HEK293 (cell line): ENCODE data around the gene TDRD3.

ENCODE experiments used
- CTCF ChIA-PET: fragments of 350-600 bp; formaldehyde crosslinking; extraction: SDS; loops from one replicate; lab custom pipeline; 2021; ENCODE audit warnings: antibody characterized with exemption; lab: Yijun Ruan, JAX
- POLR2A ChIA-PET: fragments of 300-600 bp; formaldehyde crosslinking; extraction: SDS; loops from one replicate; lab custom pipeline; 2020; ENCODE audit warnings: antibody characterized with exemption, inconsistent platforms; lab: Yijun Ruan, JAX
- H3K27ac ChIP-seq: fragments of 200-500 bp; sonication (Bioruptor generic); 2 replicates; pipeline ENCODE4 v1.5.1; 2014; ENCODE audit warnings: low read depth, low read length, control low read depth, inconsistent platforms; ENCODE audit errors: extremely low read depth
- H3K36me3 ChIP-seq, 2 experiments: fragments of 200-500 bp in 1 of 2; sonication (Bioruptor generic) in 1 of 2; 1 replicate in 1 of 2; 2 replicates in 1 of 2; pipeline ENCODE4 v1.5.1; 2014 to 2017; ENCODE audit warnings: inconsistent platforms in 2 of 2, low read length in 2 of 2; ENCODE audit not compliant: control insufficient read depth in 2 of 2, insufficient read depth in 1 of 2
- H3K4me1 ChIP-seq: fragments of 200-500 bp; sonication (Bioruptor generic); 2 replicates; pipeline ENCODE4 v1.5.1; 2014; ENCODE audit warnings: mild to moderate bottlenecking, low read length, inconsistent platforms; ENCODE audit not compliant: control insufficient read depth, insufficient read depth
- H3K4me3 ChIP-seq: 2 replicates; pipeline ENCODE4 v1.5.1; 2011; ENCODE audit warnings: low read depth, mild to moderate bottlenecking, control low read depth, low read length, moderate library complexity
- H3K9me3 ChIP-seq: fragments of 200-500 bp; sonication (Bioruptor generic); 2 replicates; pipeline ENCODE4 v1.5.1; 2014; ENCODE audit warnings: low read depth, low read length, inconsistent platforms; ENCODE audit not compliant: control insufficient read depth, insufficient read depth
- BCL6B ChIP-seq: fragments of 450-650 bp; formaldehyde crosslinking; IDR thresholded peaks from 2 replicates; pipeline ENCODE4 v1.5.1; 2017; ENCODE audit warnings: missing biosample characterization, missing genetic modification characterization
- INSM2 ChIP-seq: fragments of 450-650 bp; formaldehyde crosslinking; IDR thresholded peaks from 2 replicates; pipeline ENCODE4 v1.5.1; 2016; ENCODE audit warnings: missing biosample characterization, missing genetic modification characterization
- KLF7 ChIP-seq: fragments of 450-650 bp; formaldehyde crosslinking; IDR thresholded peaks from 2 replicates; pipeline ENCODE4 v1.5.1; 2016; ENCODE audit warnings: missing biosample characterization, missing genetic modification characterization, borderline replicate concordance
- OSR2 ChIP-seq: fragments of 450-650 bp; formaldehyde crosslinking; IDR thresholded peaks from 2 replicates; pipeline ENCODE4 v1.5.1; 2016; ENCODE audit warnings: missing biosample characterization, missing genetic modification characterization
- PRDM1 ChIP-seq: fragments of 450-650 bp; formaldehyde crosslinking; IDR thresholded peaks from 2 replicates; pipeline ENCODE4; 2016; ENCODE audit warnings: missing biosample characterization, missing genetic modification characterization
- PRDM4 ChIP-seq: fragments of 450-650 bp; formaldehyde crosslinking; IDR thresholded peaks from 2 replicates; pipeline ENCODE4 v1.5.1; 2017; ENCODE audit warnings: missing biosample characterization, missing genetic modification characterization
- PRDM6 ChIP-seq: fragments of 450-650 bp; formaldehyde crosslinking; IDR thresholded peaks from 2 replicates; pipeline ENCODE4 v1.5.1; 2017; ENCODE audit warnings: missing biosample characterization, missing genetic modification characterization
- SP3 ChIP-seq: fragments of 450-650 bp; formaldehyde crosslinking; IDR thresholded peaks from 2 replicates; pipeline ENCODE4 v1.5.1; 2016; ENCODE audit warnings: missing biosample characterization, missing genetic modification characterization
- ZBTB17 ChIP-seq: fragments of 450-650 bp; formaldehyde crosslinking; IDR thresholded peaks from 2 replicates; pipeline ENCODE4 v1.5.1; 2016; ENCODE audit warnings: missing biosample characterization, missing genetic modification characterization
- ZBTB20 ChIP-seq: fragments of 450-650 bp; formaldehyde crosslinking; IDR thresholded peaks from 2 replicates; pipeline ENCODE4 v1.5.1; 2016; ENCODE audit warnings: missing biosample characterization, missing genetic modification characterization
- ZNF18 ChIP-seq: fragments of 450-650 bp; formaldehyde crosslinking; IDR thresholded peaks from 2 replicates; pipeline ENCODE4 v1.5.1; 2016; ENCODE audit warnings: missing biosample characterization, missing genetic modification characterization
- ZNF202 ChIP-seq: fragments of 450-650 bp; formaldehyde crosslinking; IDR thresholded peaks from 2 replicates; pipeline ENCODE4 v1.5.1; 2016; ENCODE audit warnings: missing biosample characterization, missing genetic modification characterization, borderline replicate concordance
- ZNF394 ChIP-seq: fragments of 450-650 bp; formaldehyde crosslinking; IDR thresholded peaks from 2 replicates; pipeline ENCODE4 v1.5.1; 2016; ENCODE audit warnings: missing biosample characterization, missing genetic modification characterization, mild to moderate bottlenecking, moderate library complexity, borderline replicate concordance
- ZNF426 ChIP-seq: fragments of 450-650 bp; formaldehyde crosslinking; IDR thresholded peaks from 2 replicates; pipeline ENCODE4 v1.5.1; 2017; ENCODE audit warnings: missing biosample characterization, missing genetic modification characterization, mild to moderate bottlenecking, inconsistent platforms, moderate library complexity
- ZNF521 ChIP-seq: fragments of 450-650 bp; formaldehyde crosslinking; IDR thresholded peaks from 2 replicates; pipeline ENCODE4 v1.5.1; 2017; ENCODE audit warnings: missing biosample characterization, mild to moderate bottlenecking, missing genetic modification characterization
- ZNF561 ChIP-seq: fragments of 450-650 bp; IDR thresholded peaks from 2 replicates; pipeline ENCODE4 v1.5.1; 2018; ENCODE audit warnings: missing biosample characterization, missing genetic modification characterization, borderline replicate concordance
- ZNF660 ChIP-seq: fragments of 450-650 bp; IDR thresholded peaks from 2 replicates; pipeline ENCODE4 v1.5.1; 2018; ENCODE audit warnings: missing biosample characterization, mild to moderate bottlenecking, missing genetic modification characterization
- ZSCAN30 ChIP-seq: fragments of 450-650 bp; IDR thresholded peaks from 2 replicates; pipeline ENCODE4 v1.5.1; 2018; ENCODE audit warnings: missing biosample characterization, mild to moderate bottlenecking, missing genetic modification characterization, moderate library complexity

The TDRD3 gene

GRCh38 chr13:60397704-60398378, 821 bp downstream of the TDRD3 start (continued):
- TF ChIP-seq ZNF18 (tag by site-specific recombination) (peak; percentile 37; the same call in 1 of the 2 replicates), SP3 (tag by site-specific recombination) (no peak), ZNF426 (tag by site-specific recombination) (0 out of 2 replicates have a peak, but pooled peaks have one; percentile 5)

GRCh38 chr13:60398379-60398891, 1.4 kb downstream of the TDRD3 start:
- CTCF ChIA-PET, result no interaction called here
- H3K4me3 ChIP-seq, result peak overlapping the region; percentile 72

GRCh38 chr13:60398907-60399589, 2.0 kb downstream of the TDRD3 start:
- H3K4me1 ChIP-seq, result peaks cover 4% of the 10 kb centered on the region; the same call in 1 of the 2 replicates
- no peaks in the 10 kb centered on the region for H3K36me3 ChIP-seq
- no peaks in the 10 kb centered on the region for H3K9me3 ChIP-seq
- H3K27ac ChIP-seq, result peak overlapping the region; percentile 90; the same call in 1 of the 2 replicates
- TF ChIP-seq KLF7 (no peak), ZBTB17 (tag by site-specific recombination) (peak; percentile 86), ZNF394 (tag by site-specific recombination) (peak; percentile 14; the same call in 1 of the 2 replicates), PRDM4 (tag by site-specific recombination) (peak; percentile 94), BCL6B (peak; percentile 97), OSR2 (tag by site-specific recombination) (peak; percentile 68), PRDM6 (tag by site-specific recombination) (peak; percentile 68), ZBTB20 (tag by site-specific recombination) (peak; percentile 35; the same call in 1 of the 2 replicates), ZNF521 (tag by site-specific recombination) (no peak), ZNF561 (tag by site-specific recombination) (peak; percentile 42; the same call in 1 of the 2 replicates), ZNF202 (no peak), PRDM1 (tag by site-specific recombination) (peak; percentile 40)
- TF ChIP-seq, all 188 proteins: peak for 9
- ChIA-PET CTCF (interaction anchor here (0.7 kb wide), 1 partner anchor 721 kb away, joined by 3 read pairs; no protein-coding TSS in a partner anchor), POLR2A (interaction anchor here (1.6 kb wide), 1 partner anchor 12 kb away, joined by 3 read pairs; no protein-coding TSS in a partner anchor)
- H3K4me3 ChIP-seq, result no peak overlapping the region; the same call in 1 of the 2 replicates

More at GRCh38 chr13:60398379-60398891, 1.4 kb downstream of the TDRD3 start:
- H3K27ac ChIP-seq, result peak overlapping the region; percentile 90
- no peak for TF ChIP-seq INSM2 (tag by site-specific recombination)
- TF ChIP-seq PRDM1 (tag by site-specific recombination), result peak; percentile 83; the same call in 1 of the 2 replicates
- TF ChIP-seq ZNF660 (tag by site-specific recombination), result 0 out of 2 replicates have a peak, but pooled peaks have one; percentile 3
- 0 out of 2 replicates have a peak, but pooled peaks have one; percentile 9 for TF ChIP-seq ZSCAN30 (tag by site-specific recombination)
- H3K4me1 ChIP-seq, result peaks cover 4% of the 10 kb centered on the region; the same call in 1 of the 2 replicates
- POLR2A ChIA-PET, result interaction anchor here (1.6 kb wide), 1 partner anchor 12 kb away, joined by 3 read pairs; no protein-coding TSS in a partner anchor
- H3K9me3 ChIP-seq, result no peaks in the 10 kb centered on the region
- no peaks in the 10 kb centered on the region for H3K36me3 ChIP-seq
